Measurements from ENCODE around the gene STX12.
A peak's percentile ranks its signal among the peaks of the same experiment; 100 is the strongest.

Gene STX12

GRCh38 chr1:27772932-27773825, at the start of gene STX12:
STX12 (plus strand) TSS chr1:27773219; CDS start chr1:27773308, 89 bp downstream.
- peak; percentile 99 for DNase-seq (ENCODE audit: low read depth)

DNA sequence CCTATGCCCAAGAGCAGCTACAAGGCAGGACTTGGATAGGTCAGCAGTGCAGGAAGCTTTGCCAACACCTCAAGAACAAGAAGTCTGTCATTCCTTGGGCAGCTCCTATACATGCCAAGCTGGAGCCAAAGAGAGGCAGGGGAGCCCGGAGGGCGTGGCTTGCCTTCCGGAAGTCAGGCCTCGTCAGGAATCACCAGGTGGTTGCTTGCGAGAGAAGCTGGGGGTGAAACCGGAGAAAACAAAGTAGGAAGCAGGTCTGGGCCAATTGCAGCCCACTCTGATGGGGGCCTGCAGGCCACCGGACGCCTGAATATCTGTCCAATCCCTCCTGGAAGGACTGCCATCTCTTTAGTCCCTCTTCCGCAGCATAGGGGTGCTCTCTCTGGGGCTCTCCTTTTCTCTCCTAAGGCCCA, 48.1 kb upstream of the STX12 start:
- no peak for DNase-seq (ENCODE audit: low read depth)

DNA sequence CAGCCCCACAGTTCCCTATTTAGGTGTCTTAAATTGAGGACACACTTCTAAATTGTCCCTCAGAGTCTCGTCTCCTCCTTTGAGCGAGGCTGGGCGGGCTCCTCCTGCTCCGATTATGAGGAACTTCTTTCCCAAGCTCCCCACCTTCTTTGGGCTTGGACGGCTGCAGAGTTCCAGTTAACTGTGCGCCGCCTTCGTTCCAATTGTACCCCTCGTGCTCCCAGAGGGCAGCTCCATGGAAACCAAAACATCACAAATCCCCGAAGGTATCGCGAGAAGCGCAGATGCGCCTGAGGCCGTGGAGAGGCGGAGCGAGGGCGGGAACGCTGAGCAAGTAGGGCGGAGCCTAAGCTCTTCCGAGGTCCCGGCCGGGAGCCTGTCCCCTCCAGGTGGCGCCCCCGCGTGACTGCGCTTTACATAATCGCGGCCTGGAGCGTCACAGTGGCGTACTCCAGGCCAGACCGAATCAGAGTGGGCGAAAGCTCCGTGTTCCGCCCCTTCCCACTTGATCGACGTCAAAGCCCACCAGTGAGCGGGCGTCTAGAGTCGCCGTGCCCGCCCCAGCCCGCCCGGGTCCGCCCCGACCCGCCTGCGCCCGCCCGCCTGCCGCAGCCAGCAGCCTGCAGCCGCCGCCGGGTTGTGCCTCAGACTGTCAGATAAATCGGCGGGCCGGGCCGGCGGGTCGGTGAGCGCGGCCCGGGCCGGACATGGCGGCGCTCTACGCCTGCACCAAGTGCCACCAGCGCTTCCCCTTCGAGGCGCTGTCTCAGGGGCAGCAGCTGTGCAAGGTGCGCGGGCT, 47.4 kb upstream of the STX12 start, which contains the start of gene FAM76A:
FAM76A (plus strand) TSS at position 588 of the 799 bp plus-strand sequence; CDS start at position 708, 120 bp downstream.
- peak; percentile 99 for DNase-seq (ENCODE audit: low read depth)

DNA sequence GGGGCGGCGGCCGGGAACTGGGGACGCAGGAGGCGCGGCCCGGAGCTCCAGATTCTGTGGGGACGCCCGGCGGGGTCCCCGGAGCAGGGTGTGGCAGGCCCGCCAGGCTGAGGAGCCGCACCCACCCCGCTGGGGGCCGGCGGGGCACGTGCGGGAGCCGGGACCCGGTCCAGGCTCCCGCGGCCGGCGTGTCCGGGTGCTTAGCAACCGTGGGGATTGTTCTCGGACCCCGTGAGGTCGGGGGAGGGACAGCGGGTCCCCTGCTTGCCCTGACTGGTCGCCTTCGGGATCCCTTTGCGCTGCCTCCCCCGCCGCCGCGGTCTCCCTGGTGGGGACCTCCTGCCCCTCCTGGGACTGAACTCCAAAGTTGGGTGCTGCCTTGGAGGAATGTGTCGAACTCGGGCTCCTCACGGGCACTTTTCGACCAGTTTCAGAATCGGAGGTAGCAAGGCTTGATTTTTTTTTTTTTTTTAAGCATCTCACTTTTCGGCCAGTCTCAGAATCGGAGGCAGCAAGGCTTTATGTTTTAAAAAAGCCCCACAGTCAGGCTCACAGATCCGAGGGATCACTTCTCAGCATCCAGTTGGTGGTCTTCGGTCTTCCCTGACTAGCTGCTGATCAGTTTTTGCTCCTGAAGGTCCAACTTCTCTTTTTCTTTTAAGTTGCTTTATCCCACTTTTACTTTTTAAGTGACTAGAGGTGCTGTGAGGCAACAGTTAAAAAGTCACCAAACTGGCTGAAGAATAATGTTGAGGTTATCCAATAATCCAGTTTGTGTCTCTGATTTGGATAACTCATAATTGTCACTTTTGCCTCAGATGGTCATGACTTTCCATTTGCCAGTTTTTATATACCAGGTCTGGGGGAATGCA, 46.6 kb upstream of the STX12 start:
- peak; percentile 21 for DNase-seq (ENCODE audit: low read depth)

DNA sequence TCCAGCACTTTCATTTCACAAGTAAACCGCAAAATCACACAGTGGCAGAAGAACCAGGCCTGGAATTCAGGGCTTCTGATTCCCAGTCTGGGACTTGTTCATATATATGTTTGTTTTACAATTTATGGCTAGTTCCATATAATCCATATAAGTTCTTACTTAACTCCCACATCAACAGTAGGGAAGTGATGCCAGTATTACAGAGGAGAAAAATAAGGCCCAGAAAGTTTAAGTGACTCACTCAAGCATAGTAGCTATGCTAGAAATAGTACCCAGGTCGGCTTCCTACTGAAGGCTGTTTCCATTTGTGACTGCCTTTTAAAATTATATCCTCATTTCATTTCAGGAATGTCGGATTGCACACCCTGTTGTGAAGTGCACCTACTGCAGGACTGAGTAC, 45.9 kb upstream of the STX12 start:
- no peak for DNase-seq (ENCODE audit: low read depth)

- no peak for DNase-seq (ENCODE audit: low read depth)
Observed at GRCh38 chr1:27736252-27736651, 36.8 kb upstream of the STX12 start.

- no peak for DNase-seq (ENCODE audit: low read depth)
Observed at GRCh38 chr1:27741121-27741520, 31.9 kb upstream of the STX12 start.

GRCh38 chr1:27744556-27744955, 28.5 kb upstream of the STX12 start:
- no peak for DNase-seq (ENCODE audit: low read depth)

DNA sequence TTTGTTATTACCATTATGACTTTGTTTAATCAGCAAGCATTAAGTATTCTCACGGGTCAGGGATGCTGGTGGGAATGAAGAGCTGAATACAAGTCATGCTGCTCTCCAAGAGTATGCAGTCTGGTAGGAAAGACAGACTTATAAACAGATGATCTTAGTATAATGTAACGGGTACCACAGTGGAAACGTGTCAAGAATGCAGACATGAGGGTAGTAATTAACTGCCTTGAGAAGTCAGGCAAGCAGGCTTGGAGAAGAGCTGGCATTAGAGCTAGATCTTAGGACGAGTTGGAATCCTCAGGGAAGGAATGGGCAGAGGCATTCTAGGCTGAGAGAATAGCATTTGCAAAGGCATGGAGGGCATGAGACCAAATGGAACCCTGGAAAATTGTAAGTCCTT, 27.6 kb upstream of the STX12 start:
- no peak for DNase-seq (ENCODE audit: low read depth)

DNA sequence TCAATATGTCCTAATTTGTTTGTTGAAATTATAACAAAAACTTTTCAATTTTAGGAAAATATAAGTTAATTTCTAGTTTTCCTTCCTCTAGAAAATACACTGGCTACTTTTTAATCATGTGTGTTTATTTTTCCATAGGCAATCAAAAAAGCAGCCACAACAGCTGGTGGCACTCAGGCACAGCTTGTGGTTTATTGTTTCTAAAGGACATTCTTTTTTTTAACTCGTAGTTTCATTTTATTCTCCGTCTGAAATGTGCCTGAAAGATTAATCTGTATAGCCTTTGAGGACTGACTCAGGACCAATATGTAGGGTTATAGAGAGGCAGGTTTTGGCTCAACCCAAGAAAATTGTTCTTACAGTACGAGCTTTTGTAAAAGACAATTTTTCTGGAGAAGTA, 20.7 kb upstream of the STX12 start:
- DNase-seq (ENCODE audit: low read depth), result no peak

- DNase-seq (ENCODE audit: low read depth), result no peak
Observed at GRCh38 chr1:27755286-27755685, 17.7 kb upstream of the STX12 start.

DNA sequence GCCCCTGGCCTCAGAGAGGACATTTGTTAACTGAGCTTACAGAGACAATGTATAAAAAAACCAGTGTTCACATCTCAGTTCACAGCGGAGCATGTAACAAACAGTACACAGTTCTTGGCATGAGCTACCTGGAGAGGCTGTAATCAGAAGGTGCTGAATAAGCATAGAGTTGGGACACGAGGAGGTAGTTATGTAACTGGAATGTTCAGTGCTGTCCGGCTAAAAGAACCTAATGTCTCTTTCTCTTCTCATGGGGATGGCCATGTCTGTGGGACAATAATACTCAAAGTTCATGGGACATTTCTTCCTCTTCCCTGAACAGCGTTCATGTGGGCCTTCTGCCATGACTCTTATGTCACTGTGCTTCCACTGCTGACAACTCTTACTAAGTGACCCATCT, 17.2 kb upstream of the STX12 start:
- no peak for DNase-seq (ENCODE audit: low read depth)

DNA sequence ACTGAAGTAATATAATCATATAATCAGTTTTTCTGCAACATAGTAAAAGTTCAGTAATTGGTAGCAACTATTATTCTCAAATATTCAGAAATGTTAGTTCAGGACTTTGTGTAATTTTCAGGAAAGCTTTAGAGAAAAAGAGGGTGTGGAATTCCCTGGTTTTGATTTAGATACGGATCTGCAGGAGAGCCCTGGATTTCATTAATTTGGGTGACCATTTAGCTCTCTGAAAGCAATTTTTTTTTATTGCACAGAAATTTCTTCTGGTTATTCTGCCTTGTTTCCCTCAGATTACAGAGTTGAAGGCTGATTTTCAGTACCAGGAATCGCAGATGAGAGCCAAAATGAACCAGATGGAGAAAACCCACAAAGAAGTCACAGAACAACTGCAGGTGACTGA, 13.8 kb upstream of the STX12 start:
- no peak for DNase-seq (ENCODE audit: low read depth)

DNA sequence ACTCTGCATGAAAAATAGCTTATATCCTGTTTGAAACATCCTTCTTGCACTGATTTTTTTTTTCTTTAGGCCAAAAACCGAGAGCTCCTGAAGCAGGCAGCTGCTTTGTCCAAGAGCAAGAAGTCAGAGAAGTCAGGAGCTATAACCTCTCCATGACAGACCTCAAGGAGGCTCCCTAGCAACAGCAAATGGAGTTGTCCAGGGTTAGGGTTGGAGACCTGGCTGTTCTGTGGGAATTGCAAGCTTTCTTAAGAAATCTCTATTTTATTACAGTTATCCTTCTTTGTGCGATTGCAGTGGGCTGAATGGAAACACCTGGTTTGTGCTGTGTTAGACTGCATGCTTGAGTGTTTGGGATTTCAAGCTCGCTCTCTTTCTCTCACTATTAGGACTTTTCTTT, 12.6 kb upstream of the STX12 start:
- DNase-seq (ENCODE audit: low read depth), result no peak

DNA sequence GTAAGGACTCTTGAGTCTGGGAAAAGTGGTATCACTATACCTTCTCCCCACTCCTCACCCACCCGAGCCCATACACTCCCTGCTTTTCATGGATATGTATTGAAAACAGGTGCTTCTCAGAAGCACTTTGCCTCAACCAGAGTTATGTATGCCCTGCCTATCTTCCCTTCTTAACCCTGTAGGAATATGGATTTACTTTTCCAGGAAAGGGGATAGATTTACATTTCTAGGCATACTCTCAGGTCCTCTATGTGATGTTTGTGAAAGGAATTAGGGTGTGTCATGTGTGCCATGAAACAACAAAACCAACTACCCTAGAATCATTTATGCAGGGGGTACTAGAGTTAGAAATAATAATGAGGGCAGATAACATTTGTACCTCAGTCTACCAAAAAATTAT, 11.0 kb upstream of the STX12 start:
- no peak for DNase-seq (ENCODE audit: low read depth)

DNA sequence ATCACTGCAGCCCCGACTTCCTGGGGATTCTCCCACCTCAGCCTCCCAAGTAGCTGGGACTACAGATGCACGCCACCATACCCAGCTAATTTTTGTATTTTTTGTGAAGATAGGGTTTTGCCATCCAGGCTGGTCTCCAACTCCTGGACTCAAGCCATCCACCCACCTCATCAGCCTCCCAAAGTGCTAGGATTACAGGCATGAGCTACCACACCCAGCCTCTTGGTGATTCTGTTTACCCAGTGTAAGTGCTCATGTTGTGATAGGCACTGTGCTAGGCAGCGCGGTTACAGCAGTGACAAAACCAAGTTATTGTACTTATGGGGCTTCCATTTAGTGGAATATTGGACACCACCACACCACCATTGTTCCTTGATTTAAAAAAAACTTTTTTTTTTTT, 9.7 kb upstream of the STX12 start:
- no peak for DNase-seq (ENCODE audit: low read depth)

DNA sequence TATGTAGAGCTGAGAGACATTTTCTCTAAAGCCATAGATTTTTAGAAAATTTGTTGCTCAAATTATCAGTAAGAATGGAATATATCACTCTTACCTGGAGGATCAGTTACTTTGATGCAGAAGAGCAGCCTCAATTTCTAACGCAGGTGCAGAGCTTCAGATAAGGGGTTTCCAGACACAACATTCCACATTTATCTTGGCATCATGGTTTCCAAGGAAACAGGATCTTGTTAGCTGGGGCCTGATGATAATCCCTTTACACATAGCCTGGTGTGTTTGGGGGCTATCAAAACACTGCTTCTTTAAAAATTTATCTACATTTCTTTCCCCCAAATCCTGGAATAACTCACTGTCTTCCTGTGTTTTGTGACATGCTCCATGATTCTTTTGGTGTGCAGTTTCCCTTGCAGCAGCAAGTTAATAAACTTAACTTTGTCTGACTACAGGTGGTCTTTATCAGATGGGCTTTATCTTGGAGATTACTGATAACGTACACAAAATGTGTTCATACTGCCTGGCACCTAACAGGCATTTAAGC, 2.7 kb upstream of the STX12 start:
- no peak for DNase-seq (ENCODE audit: low read depth)

DNA sequence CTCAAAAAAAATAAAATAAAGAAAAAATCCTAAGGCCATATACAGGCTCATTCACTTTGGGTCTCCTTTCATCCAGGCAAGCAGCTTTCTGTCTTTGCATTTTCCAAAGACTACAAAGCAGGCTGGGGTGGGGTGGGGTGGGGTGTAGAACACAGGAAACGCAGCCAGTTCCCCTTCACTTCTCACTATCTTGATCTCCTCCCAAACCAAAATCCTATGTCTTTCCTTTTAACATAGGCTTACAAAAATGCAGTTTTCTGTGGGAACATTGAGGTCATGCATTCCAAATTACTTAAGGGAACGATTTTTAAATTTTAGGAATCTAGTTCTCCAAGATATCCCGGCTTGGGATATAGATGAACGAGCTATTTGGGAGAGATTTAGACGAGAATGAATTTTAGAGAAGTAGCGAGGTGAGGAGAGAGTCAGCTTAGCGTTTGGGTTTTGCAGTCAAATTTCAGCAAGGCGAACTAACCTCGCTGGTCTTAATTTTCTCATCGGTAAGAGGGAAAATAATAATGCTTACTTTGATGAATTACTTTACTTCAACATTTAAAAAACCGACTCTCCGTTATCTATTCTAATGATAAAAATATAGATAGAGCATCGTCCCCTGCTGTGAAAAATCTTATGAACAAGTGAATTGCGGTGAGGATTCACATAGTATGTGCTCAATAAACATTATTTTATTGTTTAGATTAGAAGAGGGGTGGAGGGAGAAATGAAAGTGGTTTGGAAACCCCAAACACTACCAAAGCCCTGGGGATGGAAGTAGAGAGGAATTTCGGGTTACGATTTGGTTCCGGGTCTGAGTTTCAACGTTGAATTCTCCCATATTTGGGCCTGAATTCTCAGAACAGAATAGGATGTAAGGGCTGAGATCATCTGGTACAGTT, 735 bp upstream of the STX12 start:
- DNase-seq (ENCODE audit: low read depth), result no peak

- no peak for DNase-seq (ENCODE audit: low read depth)
Observed at GRCh38 chr1:27773826-27774445, 917 bp downstream of the STX12 start.

GRCh38 chr1:27774654-27775053, 1.6 kb downstream of the STX12 start:
- DNase-seq (ENCODE audit: low read depth), result no peak
